Measurements from ENCODE around the gene EDC4. TPM values are rescaled to one million over a fixed set of nuclear protein-coding genes. Genes with fewer than 3 reads are reported as not detected.
A peak's percentile ranks its signal among the peaks of the same experiment; 100 is the strongest.

EDC4 gene
- total and polyA plus RNA-seq, 2 of the 13 experiments (the other 11 are each of a cell fraction or from before 2014, with no cell fraction given) = 51.4 to 59.1 TPM

DNA sequence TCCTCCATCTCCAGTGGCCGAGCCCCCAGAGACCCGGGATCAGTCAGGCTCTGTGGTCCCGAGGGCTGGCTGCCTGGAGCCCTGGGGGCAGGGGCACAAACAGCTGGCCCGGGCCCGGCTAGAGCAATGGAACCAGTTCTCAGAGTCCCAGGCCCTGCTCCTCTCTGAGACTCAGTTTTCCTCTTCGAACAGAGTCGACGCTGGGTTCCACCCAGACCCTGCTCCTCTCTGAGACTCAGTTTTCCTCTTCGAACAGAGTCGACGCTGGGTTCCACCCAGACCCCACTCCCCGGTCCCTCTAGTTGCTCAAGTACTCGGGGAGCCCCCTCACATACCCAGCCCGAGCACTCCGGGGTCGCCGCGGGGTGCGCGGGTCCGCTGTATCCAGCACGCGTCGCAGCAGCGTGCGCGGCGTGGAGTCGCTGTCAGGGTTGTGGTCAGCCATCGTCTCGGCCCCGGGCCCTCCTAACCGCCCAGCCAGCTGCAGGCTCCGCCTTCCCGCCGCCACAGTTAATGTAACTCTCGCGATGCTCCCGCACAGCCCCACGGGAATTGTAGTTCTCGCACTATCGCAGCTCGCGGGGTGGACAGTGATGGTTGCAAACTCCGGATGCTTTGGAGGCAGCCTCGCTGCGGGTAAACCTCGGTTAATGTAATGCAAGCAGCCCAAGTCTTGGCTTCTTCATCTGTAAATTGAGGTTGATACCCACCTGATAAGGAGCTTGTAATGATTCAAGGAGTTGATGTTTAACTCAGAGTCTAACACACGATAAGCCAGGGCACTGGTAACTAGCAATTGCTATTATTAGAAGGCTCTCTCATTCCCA, 39.2 kb upstream of the EDC4 start (continued):
- TF ChIP-seq ZFP91 (CRISPR knock-in tag; IDR thresholded peaks at IDR 0.05; ENCODE audit: borderline replicate concordance) (peak; percentile 87; the same call in 1 of the 2 replicates), SPEN (CRISPR knock-in tag; IDR thresholded peaks at IDR 0.05; ENCODE audit: low read depth) (peak; percentile 92), PAXIP1 (CRISPR knock-in tag; conservative IDR thresholded peaks at IDR 0.05) (no peak), PRDM15 (CRISPR knock-in tag; IDR thresholded peaks at IDR 0.05) (no peak), ZNF83 (CRISPR knock-in tag; IDR thresholded peaks at IDR 0.05; ENCODE audit: borderline replicate concordance) (no peak), ZNF75D (CRISPR knock-in tag; IDR thresholded peaks at IDR 0.05; ENCODE audit: borderline replicate concordance) (no peak), KLF16 (CRISPR knock-in tag; IDR thresholded peaks at IDR 0.05) (peak; percentile 30 to 89; a peak in 1 of 4 replicates), TCF12 (IDR thresholded peaks at IDR 0.05) (no peak), TCF12 (CRISPR knock-in tag; IDR thresholded peaks at IDR 0.05) (no peak)
